Lower lobe of right lung (tissue), 2 donors: ENCODE results near the gene DAD1. TPM values are rescaled to one million over a fixed set of nuclear protein-coding genes. Genes with fewer than 3 reads are reported as not detected.

ENCODE experiments used
- ATAC-seq, 2 donors: fragments of 200-7000 bp; cut with Tn5 transposase; one replicate each; pipeline ENCODE4 v1.9.1; 2020 to 2022; ENCODE audit warnings: mild to moderate bottlenecking in 2 of 2, moderate library complexity in 2 of 2
- DNase-seq: peaks from one replicate; pipeline ENCODE4 v3.0.0-alpha.2; 2020
- H3K27ac ChIP-seq: fragments of 200-600 bp; one replicate; pipeline ENCODE4 v1.8.0; 2022
- H3K27me3 ChIP-seq: fragments of 200-600 bp; one replicate; pipeline ENCODE4 v1.8.0; 2022; ENCODE audit warnings: low read depth
- H3K36me3 ChIP-seq: fragments of 200-600 bp; one replicate; pipeline ENCODE4 v1.8.0; 2022; ENCODE audit warnings: mild to moderate bottlenecking
- H3K4me1 ChIP-seq: fragments of 200-600 bp; one replicate; pipeline ENCODE4 v1.8.0; 2022
- H3K4me3 ChIP-seq: fragments of 200-600 bp; one replicate; pipeline ENCODE4 v1.8.0; 2022; ENCODE audit warnings: mild to moderate bottlenecking
- H3K9me3 ChIP-seq: fragments of 200-600 bp; one replicate; pipeline ENCODE4 v1.8.0; 2022
- CTCF ChIP-seq: fragments of 200-600 bp; IDR thresholded peaks from one replicate; pipeline ENCODE4 v1.8.0; 2022; ENCODE audit warnings: antibody characterized with exemption, mild to moderate bottlenecking
- intact Hi-C: fragments of 100-400 bp; cut with DNase I; formaldehyde crosslinking; loops from one replicate; pipeline ENCODE4 v1.11.0; 2022
- total RNA-seq: library from RNA; stranded (reverse); fragmentation: NEBNext Ultra II Directional; extraction: Animal tissue kit (Norgen Biotek cat#: 25700); gene quantifications from one replicate; pipeline ENCODE4 v1.2.1, GENCODE V29; 2021
- donor health status: DM: no; HTN: yes; CAD: no; lungs with severe emphysema.

The DAD1 gene
- total RNA-seq, 1 donor from 2014 or later: 162 TPM

- Histone ChIP-seq H3K9me3 (no peaks in the 10 kb centered on the region), H3K4me1 (peaks cover 14% of the 10 kb centered on the region), H3K4me3 (no peak overlapping the region), H3K27me3 (no peaks in the 10 kb centered on the region), H3K36me3 (no peaks in the 10 kb centered on the region), H3K27ac (no peak overlapping the region)
- ATAC-seq (no peak), DNase-seq (no peak)
- TF ChIP-seq CTCF: no peak
- intact Hi-C loops: no loop called here
Measured at GRCh38 chr14:22530127-22530526, 58.9 kb downstream of the DAD1 start.

- no peaks in the 10 kb centered on the region for H3K9me3 ChIP-seq
- no peaks in the 10 kb centered on the region for H3K27me3 ChIP-seq
- H3K4me1 ChIP-seq: no peaks in the 10 kb centered on the region
- intact Hi-C loops: no loop called here
- no peak overlapping the region for H3K27ac ChIP-seq
- no peak for ATAC-seq
- no peak for DNase-seq
- TF ChIP-seq CTCF: no peak
- H3K4me3 ChIP-seq: no peak overlapping the region
- H3K36me3 ChIP-seq: no peaks in the 10 kb centered on the region
Measured at GRCh38 chr14:22526744-22527143, 62.3 kb downstream of the DAD1 start.

- intact Hi-C loops: no loop called here
- DNase-seq (no peak), ATAC-seq (no peak)
- Histone ChIP-seq H3K4me3 (no peak overlapping the region), H3K4me1 (no peaks in the 10 kb centered on the region), H3K36me3 (no peaks in the 10 kb centered on the region), H3K27ac (no peak overlapping the region), H3K9me3 (no peaks in the 10 kb centered on the region), H3K27me3 (no peaks in the 10 kb centered on the region)
- no peak for TF ChIP-seq CTCF
Measured at GRCh38 chr14:22526218-22526617, 62.8 kb downstream of the DAD1 start.

GRCh38 chr14:22524784-22525161, 64.3 kb downstream of the DAD1 start:
- Histone ChIP-seq H3K4me1 (no peaks in the 10 kb centered on the region), H3K9me3 (no peaks in the 10 kb centered on the region), H3K27me3 (no peaks in the 10 kb centered on the region), H3K4me3 (no peak overlapping the region), H3K27ac (no peak overlapping the region), H3K36me3 (no peaks in the 10 kb centered on the region)
- no peak for ATAC-seq
- no peak for TF ChIP-seq CTCF
- intact Hi-C loops: no loop called here
- DNase-seq: no peak

GRCh38 chr14:22524115-22524783, 64.8 kb downstream of the DAD1 start:
- H3K36me3 ChIP-seq: no peaks in the 10 kb centered on the region
- H3K9me3 ChIP-seq: no peaks in the 10 kb centered on the region
- intact Hi-C loops: no loop called here
- H3K27me3 ChIP-seq: no peaks in the 10 kb centered on the region
- no peak overlapping the region for H3K4me3 ChIP-seq
- DNase-seq: no peak
- no peak for TF ChIP-seq CTCF
- H3K4me1 ChIP-seq: no peaks in the 10 kb centered on the region
- ATAC-seq: no peak
- H3K27ac ChIP-seq: no peak overlapping the region
